CD4-positive, alpha-beta T cell treated with Interleukin-10 for 1 hour (primary cell): ENCODE results near the gene SPPL3.
"Not testable (repeated sequence)": the region's sequence is repeated elsewhere in the genome, so short reads cannot be mapped to it uniquely, and the experiment has no call there.

Experiments used
- DNase-seq: peaks from one replicate; pipeline ENCODE4 v3.0.0-alpha.2; 2020

SPPL3 gene

GRCh38 chr12:120739821-120740613 lies 164.1 kb downstream of the SPPL3 start:
- DNase-seq, result no peak

GRCh38 chr12:120739031-120739762 lies 165.0 kb downstream of the SPPL3 start:
- no peak for DNase-seq

GRCh38 chr12:120738252-120739030 lies 165.7 kb downstream of the SPPL3 start:
- no peak for DNase-seq

GRCh38 chr12:120737557-120738251 lies 166.5 kb downstream of the SPPL3 start:
- no peak for DNase-seq

GRCh38 chr12:120736404-120737331 lies 167.5 kb downstream of the SPPL3 start:
- DNase-seq, result no peak

GRCh38 chr12:120735181-120735580 lies 169.0 kb downstream of the SPPL3 start:
- no peak for DNase-seq

- DNase-seq, result no peak
Observed at GRCh38 chr12:120734210-120734609, 169.9 kb downstream of the SPPL3 start.

- DNase-seq, result no peak
Observed at GRCh38 chr12:120733574-120733973, 170.6 kb downstream of the SPPL3 start.

- DNase-seq, result not testable (repeated sequence)
Observed at GRCh38 chr12:120732198-120732597, 172.0 kb downstream of the SPPL3 start.

- no peak for DNase-seq
Observed at GRCh38 chr12:120726961-120727360, 177.2 kb downstream of the SPPL3 start.

GRCh38 chr12:120726510-120726793 lies 177.7 kb downstream of the SPPL3 start:
- DNase-seq, result no peak

GRCh38 chr12:120725659-120726509 lies 178.3 kb downstream of the SPPL3 start, which contains the start of gene ACADS:
Gene ACADS (plus strand): TSS chr12:120725826. CDS start chr12:120725886, 60 bp downstream.
- DNase-seq, result peak; percentile 90

- DNase-seq, result no peak
Observed at GRCh38 chr12:120725151-120725658, 179.0 kb downstream of the SPPL3 start.

- no peak for DNase-seq
Observed at GRCh38 chr12:120724720-120725119, 179.4 kb downstream of the SPPL3 start.

- DNase-seq, result no peak
Observed at GRCh38 chr12:120722784-120723183, 181.4 kb downstream of the SPPL3 start.

- DNase-seq, result no peak
Observed at GRCh38 chr12:120721866-120722265, 182.3 kb downstream of the SPPL3 start.

GRCh38 chr12:120720987-120721801 lies 183.0 kb downstream of the SPPL3 start:
- DNase-seq, result no peak

GRCh38 chr12:120720234-120720986 lies 183.7 kb downstream of the SPPL3 start:
- DNase-seq, result no peak
